Activated CD8-positive, alpha-beta memory T cell treated with anti-CD3 and anti-CD28 coated beads, Interleukin-2, amount 50 U/mL, for 1 hour (primary cell): Measurements from ENCODE around the gene BSG.
"Not testable (repeated sequence)": the region's sequence is repeated elsewhere in the genome, so short reads cannot be mapped to it uniquely, and the experiment has no call there.

Experiments used
- DNase-seq: peaks from one replicate; pipeline ENCODE4 v3.0.0-alpha.2; 2020; ENCODE audit errors: extremely low read depth

Gene BSG

DNA sequence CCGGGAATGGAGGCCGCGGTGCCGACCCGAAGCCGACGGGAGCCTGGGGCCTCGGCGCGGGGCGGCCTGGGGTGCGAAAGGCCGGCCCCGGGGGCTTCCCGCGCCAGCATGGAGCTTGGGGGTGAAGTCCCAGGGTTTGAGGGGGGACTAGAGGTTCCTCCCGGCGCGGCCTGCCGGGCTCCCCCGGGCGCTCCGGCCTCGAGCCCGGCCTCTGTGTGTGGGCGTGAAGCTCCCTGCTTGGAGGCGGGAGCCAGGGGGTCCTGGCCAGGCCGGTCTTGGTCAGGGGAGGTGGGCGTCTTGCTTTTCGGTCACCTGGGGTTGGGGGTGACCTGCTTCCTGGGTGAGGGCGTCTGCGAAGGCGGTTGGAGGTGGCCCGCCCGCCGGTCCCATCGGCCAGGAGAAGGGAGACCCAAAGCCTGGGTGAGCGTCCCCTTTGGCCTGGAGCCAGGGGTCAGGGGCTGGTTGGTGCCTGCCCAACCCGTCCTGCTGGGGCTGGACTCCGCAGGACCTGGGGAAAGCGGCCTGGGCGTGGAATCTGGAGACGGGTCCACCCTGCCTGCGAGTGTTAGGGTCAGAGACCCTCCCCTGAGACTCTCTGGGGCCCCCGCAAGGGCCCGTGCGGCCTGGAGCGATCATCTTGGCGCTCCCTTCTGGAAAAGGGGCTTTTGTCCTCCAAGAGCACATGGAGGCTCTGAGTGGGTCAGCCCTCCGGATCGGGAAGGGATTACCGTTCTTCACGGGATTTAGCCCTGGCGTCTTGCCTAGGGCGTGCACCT, 535 bp downstream of the BSG start:
- no peak for DNase-seq

DNA sequence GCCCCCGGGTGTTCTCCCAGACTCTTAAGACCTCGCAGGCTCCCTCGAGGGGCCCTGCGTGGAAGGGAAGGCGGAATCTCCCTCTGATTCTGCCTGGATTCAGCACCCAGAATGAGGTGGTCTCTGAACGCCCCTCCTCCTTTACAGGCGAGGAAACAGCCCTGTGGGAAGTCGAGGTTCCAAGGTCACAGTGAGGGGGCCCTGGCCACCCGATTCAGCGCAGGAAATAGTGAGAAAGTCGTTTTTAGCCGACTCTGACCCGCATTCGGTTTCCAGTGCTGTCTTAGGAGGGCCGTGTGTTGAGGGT, 1.1 kb downstream of the BSG start:
- DNase-seq = no peak

DNA sequence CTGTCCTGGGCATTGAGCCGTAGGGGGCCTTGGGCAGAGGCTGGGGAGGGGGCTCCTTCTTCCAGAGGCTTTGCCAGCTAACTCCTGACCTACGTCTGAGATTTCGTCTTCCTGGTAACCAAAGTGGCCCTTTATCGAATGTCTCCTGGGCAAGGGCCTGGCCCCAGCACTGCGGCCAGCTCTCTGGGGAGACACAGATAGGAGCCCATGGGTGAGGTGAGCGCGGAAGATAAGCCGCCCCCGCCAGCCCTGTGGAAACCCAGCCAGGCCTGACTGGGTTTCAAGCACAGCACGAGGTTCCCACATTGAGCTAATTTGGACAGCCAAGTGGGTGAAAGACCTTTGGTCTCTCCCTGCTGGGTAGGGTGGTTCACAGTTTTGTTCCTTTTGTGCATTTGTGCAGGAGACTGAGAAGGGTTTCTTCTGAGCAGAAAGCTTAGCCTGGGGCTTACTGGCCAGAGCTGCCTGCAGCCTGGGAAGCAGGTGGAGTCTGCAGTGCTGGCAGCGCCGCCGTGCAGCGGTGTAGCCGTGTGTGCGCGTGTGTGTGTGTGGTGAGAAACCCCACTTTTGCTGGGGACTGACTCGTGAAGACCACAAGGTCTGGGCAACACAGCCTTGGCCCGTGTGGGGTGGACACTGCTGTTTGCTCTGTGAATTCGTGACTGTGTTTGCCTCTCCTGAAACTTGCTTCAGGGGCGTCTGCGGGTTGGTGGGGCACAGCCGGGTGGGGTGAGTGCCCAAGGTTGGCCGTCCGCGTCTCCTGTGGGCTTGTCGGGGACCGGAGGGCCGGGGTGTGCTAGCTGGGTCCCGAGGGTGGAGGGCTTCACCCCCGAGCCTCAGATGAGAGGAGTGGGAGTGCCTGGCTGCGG, 2.5 kb downstream of the BSG start:
- no peak for DNase-seq

DNA sequence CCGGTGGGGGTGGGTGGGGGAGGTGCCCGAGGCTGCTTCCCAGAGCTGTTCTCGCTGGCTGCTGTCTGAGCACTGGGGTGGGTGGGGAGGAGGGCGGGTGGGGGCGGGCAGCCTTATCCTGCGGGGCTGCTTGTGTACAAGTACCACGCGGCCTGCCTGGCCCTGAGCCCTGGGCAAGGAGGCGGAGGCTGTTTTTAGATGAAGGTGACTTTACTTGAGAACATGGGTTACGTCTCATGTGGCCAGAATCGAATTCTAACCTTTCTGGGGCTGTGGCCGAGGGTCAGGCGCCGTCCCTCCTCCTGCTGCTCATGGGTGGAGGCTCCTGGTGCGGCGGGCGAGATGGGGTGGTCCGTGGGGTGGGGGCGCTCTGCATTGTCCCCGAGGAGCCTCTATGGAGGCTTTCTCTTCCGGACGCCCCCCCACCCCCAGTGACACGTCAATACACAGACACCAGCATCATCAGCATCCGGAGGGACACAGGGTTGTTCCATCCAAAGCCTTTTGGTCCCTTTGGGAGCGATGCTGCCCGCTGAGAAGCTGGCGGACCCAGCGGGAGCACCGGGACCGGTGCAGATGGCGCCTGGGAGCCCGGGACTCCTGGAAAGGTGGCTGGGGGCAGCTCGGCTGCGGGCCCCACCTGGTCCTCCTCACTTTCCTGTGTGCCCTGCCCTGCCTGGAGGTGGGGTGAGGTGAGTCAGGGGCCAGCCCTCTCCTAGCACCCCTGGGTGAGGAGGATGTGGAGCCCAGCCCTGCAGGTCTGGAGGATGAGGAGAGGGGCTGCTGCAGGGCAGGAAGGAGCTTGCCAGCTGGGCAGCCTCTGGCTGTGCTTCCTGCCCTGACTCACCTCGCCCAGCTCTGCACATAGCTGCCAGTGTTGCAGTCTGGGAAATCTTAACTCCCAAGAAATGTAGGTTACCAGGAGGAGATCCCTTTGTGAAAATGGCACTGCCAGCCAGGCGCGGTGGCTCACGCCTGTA, 3.4 kb downstream of the BSG start:
- DNase-seq = no peak

DNA sequence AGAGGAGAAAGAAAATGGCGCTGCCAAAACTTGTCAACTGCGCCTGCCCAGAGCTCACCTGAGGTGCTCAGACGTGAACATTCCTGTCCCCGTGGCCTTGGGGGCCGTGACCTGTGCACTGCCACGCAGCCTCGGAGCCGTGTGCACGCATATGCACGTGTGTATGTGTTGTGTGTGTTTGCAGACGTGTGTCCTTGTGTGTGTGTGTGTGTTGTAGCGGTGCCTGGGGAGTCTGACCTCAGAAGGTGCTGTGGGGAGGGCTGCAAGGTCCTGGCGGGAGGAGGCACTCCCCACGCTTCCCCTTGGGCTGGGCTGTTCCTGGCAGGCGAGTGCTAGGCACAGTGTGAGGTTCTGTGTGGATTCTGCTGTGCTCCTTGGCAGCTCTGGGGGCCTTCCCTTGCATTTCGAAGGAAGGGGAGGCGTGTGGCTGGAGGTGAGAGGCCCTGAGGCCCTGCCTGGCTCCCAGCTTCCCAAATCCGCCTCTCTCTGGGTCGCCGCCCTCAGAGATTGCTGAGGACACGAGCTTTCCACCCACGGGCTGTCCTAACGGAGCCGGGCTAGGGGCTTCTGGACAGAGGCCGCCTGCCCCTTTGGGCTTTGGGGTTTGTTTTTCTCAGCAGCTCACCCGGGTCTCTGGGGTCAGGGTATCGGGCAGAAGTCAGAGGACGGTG, 4.5 kb downstream of the BSG start:
- DNase-seq = no peak

DNA sequence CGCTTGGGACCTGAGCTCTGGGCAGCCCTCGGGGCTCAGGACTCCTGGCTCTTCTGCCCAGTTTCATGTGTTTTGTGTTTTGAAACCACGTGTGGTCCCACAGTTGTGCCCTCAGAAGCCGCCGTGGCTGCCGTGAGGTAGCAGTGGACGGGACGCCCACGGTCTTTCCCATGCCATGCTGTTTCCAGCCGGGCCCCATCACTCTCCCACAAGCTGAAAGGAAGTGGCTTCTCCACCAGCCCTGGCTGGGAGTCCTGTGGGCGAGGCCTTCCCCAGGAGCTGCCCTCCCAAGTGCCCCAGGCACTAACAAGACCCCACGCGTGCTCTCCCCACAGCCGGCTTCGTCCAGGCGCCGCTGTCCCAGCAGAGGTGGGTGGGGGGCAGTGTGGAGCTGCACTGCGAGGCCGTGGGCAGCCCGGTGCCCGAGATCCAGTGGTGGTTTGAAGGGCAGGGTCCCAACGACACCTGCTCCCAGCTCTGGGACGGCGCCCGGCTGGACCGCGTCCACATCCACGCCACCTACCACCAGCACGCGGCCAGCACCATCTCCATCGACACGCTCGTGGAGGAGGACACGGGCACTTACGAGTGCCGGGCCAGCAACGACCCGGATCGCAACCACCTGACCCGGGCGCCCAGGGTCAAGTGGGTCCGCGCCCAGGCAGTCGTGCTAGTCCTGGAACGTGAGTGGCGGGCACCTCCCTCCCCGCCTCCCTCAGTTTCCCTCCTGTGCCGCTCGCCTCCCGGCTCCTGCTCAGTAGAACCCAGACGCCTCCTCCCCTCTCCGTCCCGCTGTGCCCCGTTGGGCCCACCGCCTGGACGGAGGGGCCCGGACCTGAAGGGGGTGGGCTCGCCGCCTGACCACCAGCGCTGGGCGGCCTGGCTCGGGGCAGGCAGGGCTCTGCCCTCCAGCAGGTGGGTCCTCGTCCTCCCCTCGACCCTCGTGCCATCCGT, 5.3 kb downstream of the BSG start:
- DNase-seq = no peak

DNA sequence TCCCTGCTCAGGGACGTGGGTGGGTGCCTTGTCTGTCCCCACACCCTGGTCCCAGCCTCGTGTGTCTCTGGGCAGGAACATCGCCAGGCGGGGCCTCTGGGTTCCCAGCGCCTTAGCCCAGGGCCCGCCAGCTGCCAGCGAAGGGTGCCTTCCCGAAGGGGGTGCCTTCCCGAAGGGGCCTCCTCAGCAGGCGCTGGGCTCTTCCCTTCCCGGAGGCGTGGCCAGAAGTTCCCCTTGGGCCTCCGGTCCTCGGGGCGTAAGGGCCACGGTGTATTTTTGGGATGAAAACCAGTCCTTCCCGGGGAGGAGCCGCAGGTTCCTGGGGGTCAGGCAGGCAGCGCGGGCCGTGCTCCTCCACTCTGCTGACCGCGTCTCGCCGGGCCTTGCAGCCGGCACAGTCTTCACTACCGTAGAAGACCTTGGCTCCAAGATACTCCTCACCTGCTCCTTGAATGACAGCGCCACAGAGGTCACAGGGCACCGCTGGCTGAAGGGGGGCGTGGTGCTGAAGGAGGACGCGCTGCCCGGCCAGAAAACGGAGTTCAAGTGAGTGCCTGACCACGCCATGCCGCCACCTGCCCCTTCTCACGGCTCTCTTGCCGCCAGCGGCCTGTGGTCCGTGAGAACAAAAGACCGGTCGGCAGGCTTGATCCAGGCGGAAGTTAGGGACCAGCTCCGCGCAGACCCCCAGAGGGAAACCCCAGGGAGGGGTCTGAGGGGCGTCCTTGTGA, 6.9 kb downstream of the BSG start:
- DNase-seq = no peak

DNA sequence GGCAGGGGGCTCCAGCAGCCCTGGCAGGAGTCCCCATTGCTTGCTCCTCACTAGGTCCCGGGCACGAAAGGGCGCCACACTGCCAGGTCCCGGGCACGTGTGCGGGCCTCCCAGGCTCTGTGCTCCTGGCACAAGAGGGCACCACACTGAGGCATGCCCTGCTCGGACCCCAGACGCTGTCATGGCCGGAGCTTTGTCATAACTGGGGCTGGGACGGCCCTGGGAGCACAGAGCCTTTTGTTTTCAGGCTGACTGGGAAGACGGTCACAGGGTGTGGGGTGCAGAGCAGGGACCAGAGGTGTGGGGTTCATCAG, 7.4 kb downstream of the BSG start:
- no peak for DNase-seq

DNA sequence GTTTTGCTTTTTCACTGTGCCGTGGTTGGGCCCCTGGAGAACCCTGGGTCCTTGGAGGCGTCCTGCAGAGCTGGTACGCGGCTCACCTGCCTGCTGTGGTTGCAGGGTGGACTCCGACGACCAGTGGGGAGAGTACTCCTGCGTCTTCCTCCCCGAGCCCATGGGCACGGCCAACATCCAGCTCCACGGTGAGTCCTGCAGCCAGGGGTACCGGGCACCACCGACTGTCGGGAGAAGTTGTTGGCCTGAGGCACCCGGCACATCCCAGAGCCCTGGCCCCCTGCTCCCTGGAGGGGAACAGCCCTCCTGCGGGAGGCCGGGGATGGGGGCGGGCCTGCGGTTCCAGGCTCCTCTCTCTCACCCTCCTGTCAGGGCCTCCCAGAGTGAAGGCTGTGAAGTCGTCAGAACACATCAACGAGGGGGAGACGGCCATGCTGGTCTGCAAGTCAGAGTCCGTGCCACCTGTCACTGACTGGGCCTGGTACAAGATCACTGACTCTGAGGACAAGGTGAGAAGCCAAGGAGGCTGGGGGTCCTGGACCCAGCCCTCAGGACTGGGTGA, 8.0 kb downstream of the BSG start:
- DNase-seq = no peak

DNA sequence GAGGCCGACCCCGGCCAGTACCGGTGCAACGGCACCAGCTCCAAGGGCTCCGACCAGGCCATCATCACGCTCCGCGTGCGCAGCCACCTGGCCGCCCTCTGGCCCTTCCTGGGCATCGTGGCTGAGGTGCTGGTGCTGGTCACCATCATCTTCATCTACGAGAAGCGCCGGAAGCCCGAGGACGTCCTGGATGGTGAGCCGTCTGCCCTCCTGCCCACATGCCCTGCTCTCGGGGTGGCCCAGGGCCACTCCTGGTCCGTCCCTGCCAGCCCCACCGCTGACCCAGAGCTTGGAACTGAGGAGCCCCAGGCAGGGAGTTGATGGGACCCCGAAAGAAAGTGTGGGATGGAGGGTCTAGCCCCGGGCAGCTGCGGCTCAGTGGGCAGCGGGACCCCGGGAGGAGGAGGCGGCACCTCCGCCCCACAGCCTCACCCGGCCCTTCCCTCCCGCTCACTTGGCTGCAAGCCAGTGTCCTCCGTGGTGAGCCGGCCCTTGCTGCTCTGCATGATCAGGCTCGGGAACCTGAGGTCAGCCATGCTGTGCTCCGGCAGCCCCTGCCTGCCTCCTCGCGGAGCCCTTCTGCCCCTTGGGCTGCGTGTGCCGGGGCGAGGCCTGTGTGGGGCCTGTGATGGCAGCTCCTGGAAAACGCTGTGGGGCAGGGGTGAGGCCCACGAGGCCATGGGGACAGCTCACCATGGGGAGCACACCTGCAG, 9.2 kb downstream of the BSG start:
- DNase-seq = no peak

DNA sequence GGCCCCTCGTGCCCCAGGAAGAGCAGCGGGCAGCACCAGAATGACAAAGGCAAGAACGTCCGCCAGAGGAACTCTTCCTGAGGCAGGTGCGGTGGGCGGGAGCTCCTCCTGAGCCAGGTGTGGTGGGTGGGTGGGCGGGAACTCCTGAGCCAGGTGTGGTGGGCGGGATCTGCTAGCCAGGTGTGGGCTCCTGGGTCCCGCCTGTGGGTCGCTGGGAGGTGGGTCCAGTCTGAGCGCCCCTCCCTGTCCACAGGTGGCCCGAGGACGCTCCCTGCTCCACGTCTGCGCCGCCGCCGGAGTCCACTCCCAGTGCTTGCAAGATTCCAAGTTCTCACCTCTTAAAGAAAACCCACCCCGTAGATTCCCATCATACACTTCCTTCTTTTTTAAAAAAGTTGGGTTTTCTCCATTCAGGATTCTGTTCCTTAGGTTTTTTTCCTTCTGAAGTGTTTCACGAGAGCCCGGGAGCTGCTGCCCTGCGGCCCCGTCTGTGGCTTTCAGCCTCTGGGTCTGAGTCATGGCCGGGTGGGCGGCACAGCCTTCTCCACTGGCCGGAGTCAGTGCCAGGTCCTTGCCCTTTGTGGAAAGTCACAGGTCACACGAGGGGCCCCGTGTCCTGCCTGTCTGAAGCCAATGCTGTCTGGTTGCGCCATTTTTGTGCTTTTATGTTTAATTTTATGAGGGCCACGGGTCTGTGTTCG, 10.3 kb downstream of the BSG start:
- no peak for DNase-seq

DNA sequence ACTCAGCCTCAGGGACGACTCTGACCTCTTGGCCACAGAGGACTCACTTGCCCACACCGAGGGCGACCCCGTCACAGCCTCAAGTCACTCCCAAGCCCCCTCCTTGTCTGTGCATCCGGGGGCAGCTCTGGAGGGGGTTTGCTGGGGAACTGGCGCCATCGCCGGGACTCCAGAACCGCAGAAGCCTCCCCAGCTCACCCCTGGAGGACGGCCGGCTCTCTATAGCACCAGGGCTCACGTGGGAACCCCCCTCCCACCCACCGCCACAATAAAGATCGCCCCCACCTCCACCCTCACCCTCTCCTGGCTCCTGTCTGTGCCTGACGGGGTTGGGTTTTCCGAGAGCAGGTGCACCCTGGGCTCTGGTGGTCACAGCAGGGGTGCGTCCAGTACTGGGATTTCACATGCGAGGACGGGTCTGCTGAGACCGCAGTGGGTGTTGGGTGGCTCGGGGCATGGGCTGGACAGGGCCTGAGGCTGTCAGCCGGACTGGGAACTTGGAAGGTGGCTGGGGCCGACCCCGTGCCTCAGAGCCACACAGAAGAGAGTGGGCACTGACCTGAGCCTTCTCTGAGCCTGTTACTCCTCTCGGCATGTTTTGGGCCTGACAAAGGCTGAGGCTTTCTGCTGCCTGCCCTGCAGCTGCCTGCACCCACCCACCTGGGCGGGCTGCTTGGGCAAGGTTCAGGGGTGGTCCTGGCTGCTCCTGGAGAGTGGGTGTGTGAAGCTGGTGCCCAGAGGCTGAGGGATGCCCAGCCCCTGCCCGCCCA, 11.0 kb downstream of the BSG start:
- no peak for DNase-seq

DNA sequence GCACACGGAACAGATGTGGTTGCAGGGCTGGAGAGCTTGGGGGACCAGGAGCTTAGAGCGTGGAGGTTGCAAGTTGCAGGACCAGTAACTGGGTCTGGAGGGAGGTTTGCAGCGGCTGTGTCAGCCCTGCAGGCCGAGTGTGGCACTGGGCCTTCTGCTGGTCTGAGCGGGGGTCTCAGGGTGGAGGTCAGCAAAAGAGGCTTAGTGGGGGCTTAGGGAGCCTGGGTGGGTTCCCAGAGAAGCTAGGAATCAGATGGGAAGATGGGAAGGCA, 11.5 kb downstream of the BSG start:
- no peak for DNase-seq

DNA sequence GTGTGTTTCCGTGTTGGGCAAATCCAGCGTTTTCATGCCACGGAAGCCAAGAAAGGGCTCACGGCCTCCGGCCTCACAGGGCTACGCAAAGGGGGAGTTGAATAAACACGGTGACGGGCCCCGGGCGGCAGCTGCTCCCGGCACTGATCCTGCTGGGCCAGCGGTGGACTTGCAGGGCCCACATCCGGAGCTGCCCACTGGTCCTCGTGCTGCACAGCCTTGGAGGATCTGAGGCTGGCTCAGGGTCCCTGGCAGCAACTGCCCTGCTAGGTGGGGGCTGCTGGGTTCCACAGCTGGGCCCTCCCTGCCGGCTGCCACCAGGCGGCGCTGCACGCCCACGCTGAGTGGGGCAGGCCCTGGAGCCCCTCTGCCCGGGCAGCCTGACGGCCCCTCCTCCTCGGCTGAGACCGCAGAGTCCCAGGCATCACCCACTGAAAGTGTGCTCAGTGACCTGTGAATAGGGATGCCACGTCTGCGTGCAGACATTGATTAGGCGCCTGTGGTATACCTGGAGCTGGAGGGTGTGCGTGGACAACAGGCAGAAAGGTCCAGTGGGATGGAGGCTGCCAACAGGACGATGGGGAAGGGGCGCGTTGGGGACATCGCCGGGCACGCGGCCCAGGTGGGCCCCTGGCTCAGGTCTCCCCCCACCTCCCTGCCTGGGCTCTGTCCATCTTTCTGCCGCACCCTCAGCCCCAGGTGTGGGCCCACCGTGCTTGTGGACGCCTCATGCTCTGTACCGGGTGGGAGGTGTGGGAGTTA, 12.0 kb downstream of the BSG start:
- DNase-seq = no peak

DNA sequence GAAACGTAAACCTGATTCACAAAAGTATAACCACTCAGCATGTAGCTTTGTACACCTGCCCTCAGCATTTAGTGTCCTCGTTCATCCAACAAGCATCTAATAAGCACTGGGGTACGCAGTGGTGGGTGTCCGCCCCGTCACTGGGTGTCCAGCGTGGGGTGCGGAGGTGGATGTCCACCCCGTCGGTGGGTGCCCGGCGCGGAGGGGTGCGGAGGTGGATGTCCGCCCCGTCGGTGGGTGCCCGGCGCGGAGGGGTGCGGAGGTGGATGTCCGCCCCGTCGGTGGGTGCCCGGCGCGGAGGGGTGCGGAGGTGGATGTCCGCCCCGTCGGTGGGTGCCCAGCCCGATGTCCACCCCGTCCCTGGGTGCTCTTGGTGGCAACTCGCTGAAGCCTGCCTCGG, 12.8 kb downstream of the BSG start:
- DNase-seq = not testable (repeated sequence)

DNA sequence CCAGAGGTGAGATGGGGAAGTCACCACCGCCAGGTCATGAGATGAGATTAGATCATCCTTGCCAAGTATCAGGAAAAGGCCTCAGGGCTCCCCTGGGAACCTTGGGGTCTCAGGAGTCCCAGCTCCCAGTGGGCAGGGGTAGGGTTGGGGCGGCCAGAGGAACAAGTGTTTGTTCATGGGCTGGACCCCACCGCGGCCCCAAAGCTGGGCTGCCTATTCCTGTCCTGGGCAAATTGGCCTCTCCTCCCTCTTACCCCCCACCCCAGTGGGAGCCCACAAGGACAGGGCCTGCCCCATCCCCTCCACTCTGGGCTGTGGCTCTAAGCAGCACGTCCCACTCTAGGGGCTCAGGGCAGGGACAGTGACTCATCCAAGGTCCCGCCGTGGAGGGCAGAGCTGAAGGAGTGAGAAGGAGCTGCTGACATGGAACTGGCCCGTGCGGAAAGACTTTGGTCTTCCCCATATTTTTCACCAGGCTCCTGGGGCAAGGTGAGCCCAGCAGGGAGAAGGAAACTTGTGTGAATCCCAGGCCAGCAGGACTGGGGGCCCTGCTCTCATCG, 13.2 kb downstream of the BSG start:
- no peak for DNase-seq
